ENCODE measurements around the gene DCT.
A peak's percentile ranks its signal among the peaks of the same experiment; 100 is the strongest.

DCT gene

GRCh38 chr13:94454334-94454733, 25.1 kb downstream of the DCT start:
- no peak overlapping the region for H3K4me3 ChIP-seq (ENCODE audit: low read length)
- H3K9ac ChIP-seq (ENCODE audit: low read length): no peak overlapping the region
- H3K27me3 ChIP-seq (ENCODE audit: control insufficient read depth, insufficient read depth, low read length): no peaks in the 10 kb centered on the region
- H3K4me1 ChIP-seq (ENCODE audit: control insufficient read depth, low read depth, low read length): no peaks in the 10 kb centered on the region
- H3K9me3 ChIP-seq (ENCODE audit: control insufficient read depth, low read depth, low read length): no peaks in the 10 kb centered on the region
- H3K27ac ChIP-seq (ENCODE audit: low read length): no peak overlapping the region
- no peaks in the 10 kb centered on the region for H3K36me3 ChIP-seq (ENCODE audit: control insufficient read depth, low read depth, low read length)

- no peak overlapping the region for H3K4me3 ChIP-seq (ENCODE audit: low read length)
- no peak overlapping the region for H3K9ac ChIP-seq (ENCODE audit: low read length)
- H3K27ac ChIP-seq (ENCODE audit: low read length): no peak overlapping the region
- H3K36me3 ChIP-seq (ENCODE audit: control insufficient read depth, low read depth, low read length): no peaks in the 10 kb centered on the region
- no peaks in the 10 kb centered on the region for H3K4me1 ChIP-seq (ENCODE audit: control insufficient read depth, low read depth, low read length)
- no peaks in the 10 kb centered on the region for H3K9me3 ChIP-seq (ENCODE audit: control insufficient read depth, low read depth, low read length)
- no peaks in the 10 kb centered on the region for H3K27me3 ChIP-seq (ENCODE audit: control insufficient read depth, insufficient read depth, low read length)
Observed at GRCh38 chr13:94444826-94445225, 34.7 kb downstream of the DCT start.

- H3K4me3 ChIP-seq (ENCODE audit: low read length): no peak overlapping the region
Observed at GRCh38 chr13:94435604-94436226, 43.8 kb downstream of the DCT start.

GRCh38 chr13:94433055-94433961, 46.2 kb downstream of the DCT start:
- Histone ChIP-seq H3K4me1 (ENCODE audit: control insufficient read depth, low read depth, low read length) (peaks cover 9% of the 10 kb centered on the region), H3K9me3 (ENCODE audit: control insufficient read depth, low read depth, low read length) (no peaks in the 10 kb centered on the region), H3K27ac (ENCODE audit: low read length) (peak overlapping the region; percentile 39), H3K9ac (ENCODE audit: low read length) (peak overlapping the region; percentile 32), H3K4me3 (ENCODE audit: low read length) (no peak overlapping the region), H3K36me3 (ENCODE audit: control insufficient read depth, low read depth, low read length) (no peaks in the 10 kb centered on the region), H3K27me3 (ENCODE audit: control insufficient read depth, insufficient read depth, low read length) (no peaks in the 10 kb centered on the region)

More at GRCh38 chr13:94435604-94436226, 43.8 kb downstream of the DCT start:
- Histone ChIP-seq H3K27me3 (ENCODE audit: control insufficient read depth, insufficient read depth, low read length) (no peaks in the 10 kb centered on the region), H3K27ac (ENCODE audit: low read length) (no peak overlapping the region), H3K9ac (ENCODE audit: low read length) (no peak overlapping the region), H3K9me3 (ENCODE audit: control insufficient read depth, low read depth, low read length) (no peaks in the 10 kb centered on the region), H3K4me1 (ENCODE audit: control insufficient read depth, low read depth, low read length) (peaks cover 9% of the 10 kb centered on the region), H3K36me3 (ENCODE audit: control insufficient read depth, low read depth, low read length) (no peaks in the 10 kb centered on the region)

GRCh38 chr13:94431987-94432386, 47.5 kb downstream of the DCT start:
- Histone ChIP-seq H3K4me1 (ENCODE audit: control insufficient read depth, low read depth, low read length) (peaks cover 9% of the 10 kb centered on the region), H3K27ac (ENCODE audit: low read length) (no peak overlapping the region), H3K9ac (ENCODE audit: low read length) (no peak overlapping the region), H3K36me3 (ENCODE audit: control insufficient read depth, low read depth, low read length) (no peaks in the 10 kb centered on the region), H3K27me3 (ENCODE audit: control insufficient read depth, insufficient read depth, low read length) (no peaks in the 10 kb centered on the region), H3K4me3 (ENCODE audit: low read length) (no peak overlapping the region), H3K9me3 (ENCODE audit: control insufficient read depth, low read depth, low read length) (no peaks in the 10 kb centered on the region)

GRCh38 chr13:94431574-94431973, 47.9 kb downstream of the DCT start:
- no peaks in the 10 kb centered on the region for H3K9me3 ChIP-seq (ENCODE audit: control insufficient read depth, low read depth, low read length)

GRCh38 chr13:94427313-94427953, 52.0 kb downstream of the DCT start:
- no peak overlapping the region for H3K9ac ChIP-seq (ENCODE audit: low read length)
- no peaks in the 10 kb centered on the region for H3K27me3 ChIP-seq (ENCODE audit: control insufficient read depth, insufficient read depth, low read length)
- H3K36me3 ChIP-seq (ENCODE audit: control insufficient read depth, low read depth, low read length): no peaks in the 10 kb centered on the region
- no peaks in the 10 kb centered on the region for H3K9me3 ChIP-seq (ENCODE audit: control insufficient read depth, low read depth, low read length)
- H3K27ac ChIP-seq (ENCODE audit: low read length): no peak overlapping the region
- H3K4me1 ChIP-seq (ENCODE audit: control insufficient read depth, low read depth, low read length): no peaks in the 10 kb centered on the region
- no peak overlapping the region for H3K4me3 ChIP-seq (ENCODE audit: low read length)

More at GRCh38 chr13:94431574-94431973, 47.9 kb downstream of the DCT start:
- no peak overlapping the region for H3K9ac ChIP-seq (ENCODE audit: low read length)
- no peak overlapping the region for H3K27ac ChIP-seq (ENCODE audit: low read length)
- no peaks in the 10 kb centered on the region for H3K36me3 ChIP-seq (ENCODE audit: control insufficient read depth, low read depth, low read length)
- H3K4me3 ChIP-seq (ENCODE audit: low read length): no peak overlapping the region
- peaks cover 9% of the 10 kb centered on the region for H3K4me1 ChIP-seq (ENCODE audit: control insufficient read depth, low read depth, low read length)
- no peaks in the 10 kb centered on the region for H3K27me3 ChIP-seq (ENCODE audit: control insufficient read depth, insufficient read depth, low read length)

- Histone ChIP-seq H3K4me3 (ENCODE audit: low read length) (no peak overlapping the region), H3K9ac (ENCODE audit: low read length) (no peak overlapping the region)
Observed at GRCh38 chr13:94419925-94420305, 59.6 kb downstream of the DCT start.

GRCh38 chr13:94419304-94419924, 60.1 kb downstream of the DCT start:
- Histone ChIP-seq H3K9ac (ENCODE audit: low read length) (no peak overlapping the region), H3K4me3 (ENCODE audit: low read length) (no peak overlapping the region), H3K4me1 (ENCODE audit: control insufficient read depth, low read depth, low read length) (peaks cover 5% of the 10 kb centered on the region), H3K36me3 (ENCODE audit: control insufficient read depth, low read depth, low read length) (no peaks in the 10 kb centered on the region), H3K27me3 (ENCODE audit: control insufficient read depth, insufficient read depth, low read length) (no peaks in the 10 kb centered on the region), H3K27ac (ENCODE audit: low read length) (no peak overlapping the region), H3K9me3 (ENCODE audit: control insufficient read depth, low read depth, low read length) (no peaks in the 10 kb centered on the region)

More at GRCh38 chr13:94419925-94420305, 59.6 kb downstream of the DCT start:
- Histone ChIP-seq H3K27ac (ENCODE audit: low read length) (no peak overlapping the region), H3K9me3 (ENCODE audit: control insufficient read depth, low read depth, low read length) (no peaks in the 10 kb centered on the region), H3K4me1 (ENCODE audit: control insufficient read depth, low read depth, low read length) (peaks cover 5% of the 10 kb centered on the region), H3K36me3 (ENCODE audit: control insufficient read depth, low read depth, low read length) (no peaks in the 10 kb centered on the region), H3K27me3 (ENCODE audit: control insufficient read depth, insufficient read depth, low read length) (no peaks in the 10 kb centered on the region)

- Histone ChIP-seq H3K36me3 (ENCODE audit: control insufficient read depth, low read depth, low read length) (no peaks in the 10 kb centered on the region), H3K27me3 (ENCODE audit: control insufficient read depth, insufficient read depth, low read length) (no peaks in the 10 kb centered on the region), H3K4me1 (ENCODE audit: control insufficient read depth, low read depth, low read length) (peaks cover 5% of the 10 kb centered on the region), H3K4me3 (ENCODE audit: low read length) (no peak overlapping the region), H3K9me3 (ENCODE audit: control insufficient read depth, low read depth, low read length) (no peaks in the 10 kb centered on the region), H3K9ac (ENCODE audit: low read length) (no peak overlapping the region), H3K27ac (ENCODE audit: low read length) (no peak overlapping the region)
Observed at GRCh38 chr13:94417294-94417693, 62.2 kb downstream of the DCT start.

- H3K27me3 ChIP-seq (ENCODE audit: control insufficient read depth, insufficient read depth, low read length): no peaks in the 10 kb centered on the region
- no peak overlapping the region for H3K27ac ChIP-seq (ENCODE audit: low read length)
- H3K4me1 ChIP-seq (ENCODE audit: control insufficient read depth, low read depth, low read length): peaks cover 5% of the 10 kb centered on the region
- no peaks in the 10 kb centered on the region for H3K9me3 ChIP-seq (ENCODE audit: control insufficient read depth, low read depth, low read length)
- no peaks in the 10 kb centered on the region for H3K36me3 ChIP-seq (ENCODE audit: control insufficient read depth, low read depth, low read length)
- H3K9ac ChIP-seq (ENCODE audit: low read length): no peak overlapping the region
- no peak overlapping the region for H3K4me3 ChIP-seq (ENCODE audit: low read length)
Observed at GRCh38 chr13:94416454-94417080, 62.9 kb downstream of the DCT start.

Measured in iPS-18a (cell line).